NCI-H69 (cell line): ENCODE measurements around the gene HMCES.

Experiments used
- DNase-seq: peaks from one replicate; lab custom pipeline; 2025; lab: John Stamatoyannopoulos, UW

HMCES gene, protein sequence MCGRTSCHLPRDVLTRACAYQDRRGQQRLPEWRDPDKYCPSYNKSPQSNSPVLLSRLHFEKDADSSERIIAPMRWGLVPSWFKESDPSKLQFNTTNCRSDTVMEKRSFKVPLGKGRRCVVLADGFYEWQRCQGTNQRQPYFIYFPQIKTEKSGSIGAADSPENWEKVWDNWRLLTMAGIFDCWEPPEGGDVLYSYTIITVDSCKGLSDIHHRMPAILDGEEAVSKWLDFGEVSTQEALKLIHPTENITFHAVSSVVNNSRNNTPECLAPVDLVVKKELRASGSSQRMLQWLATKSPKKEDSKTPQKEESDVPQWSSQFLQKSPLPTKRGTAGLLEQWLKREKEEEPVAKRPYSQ

GRCh38 chr3:129278439-129278965 lies at the start of gene HMCES:
HMCES (plus strand) TSS chr3:129278870; CDS start chr3:129279733, 863 bp downstream.
- peak; percentile 94 for DNase-seq

- DNase-seq = peak; percentile 9
Measured at GRCh38 chr3:129228891-129229585, 49.6 kb upstream of the HMCES start.

- DNase-seq = no peak
Measured at GRCh38 chr3:129230311-129231019, 48.2 kb upstream of the HMCES start.

DNA sequence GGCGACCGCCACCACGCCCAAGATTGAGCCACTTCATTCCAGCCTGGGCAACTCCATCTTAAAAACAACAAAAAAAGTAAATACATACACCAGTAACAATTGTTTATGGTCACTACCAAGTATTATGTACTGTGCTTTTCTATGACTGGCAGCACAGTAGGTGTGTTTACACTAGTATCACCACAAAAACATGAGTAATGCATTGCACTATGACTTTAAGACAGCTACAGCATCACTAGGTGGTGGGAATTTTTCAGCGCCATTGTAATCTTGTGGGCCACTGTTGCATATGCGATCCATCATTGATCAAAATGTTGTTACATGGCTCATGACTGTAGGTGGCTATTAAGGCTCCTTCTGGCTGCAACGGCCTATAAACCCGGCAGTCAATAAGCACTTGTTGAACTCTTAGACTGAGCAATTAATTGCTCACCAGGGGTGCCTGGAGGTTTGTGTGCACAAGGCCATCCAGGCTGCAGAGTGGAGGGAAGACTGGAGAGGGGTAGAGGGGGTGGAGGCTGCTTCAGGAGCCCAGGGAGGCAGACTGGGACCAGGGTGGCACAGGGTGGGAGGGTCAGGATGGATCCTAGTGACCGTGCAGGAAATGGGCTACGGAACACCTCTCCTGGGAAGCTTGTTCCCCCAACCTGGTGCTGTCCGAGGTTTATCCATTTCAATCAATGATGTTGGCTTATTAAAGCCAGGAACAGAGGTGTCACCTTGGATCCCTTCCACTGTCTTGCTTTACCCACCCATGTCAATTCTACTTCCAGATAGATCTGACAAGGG lies 47.1 kb upstream of the HMCES start:
- DNase-seq = peak; percentile 63

GRCh38 chr3:129233538-129233937 lies 45.1 kb upstream of the HMCES start:
- DNase-seq = no peak

DNA sequence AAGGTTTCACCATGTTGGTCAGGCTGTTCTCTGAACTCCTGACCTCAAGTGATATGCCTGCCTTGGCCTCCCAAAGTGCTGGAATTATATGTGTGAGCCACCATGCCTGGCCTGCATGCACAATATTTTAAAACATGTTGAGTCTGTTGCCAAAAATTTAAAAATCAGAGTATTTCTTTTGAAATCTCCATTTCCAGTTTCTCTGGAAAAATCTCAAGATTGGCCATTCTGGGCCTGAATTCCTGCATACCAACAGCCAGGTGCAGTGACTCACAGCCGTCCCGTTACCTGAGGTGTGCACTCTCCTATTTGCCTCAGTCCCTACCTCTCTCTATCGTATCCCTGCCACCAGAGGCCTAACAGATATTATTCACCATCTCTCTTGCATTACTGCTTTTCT lies 44.2 kb upstream of the HMCES start:
- DNase-seq = no peak

DNA sequence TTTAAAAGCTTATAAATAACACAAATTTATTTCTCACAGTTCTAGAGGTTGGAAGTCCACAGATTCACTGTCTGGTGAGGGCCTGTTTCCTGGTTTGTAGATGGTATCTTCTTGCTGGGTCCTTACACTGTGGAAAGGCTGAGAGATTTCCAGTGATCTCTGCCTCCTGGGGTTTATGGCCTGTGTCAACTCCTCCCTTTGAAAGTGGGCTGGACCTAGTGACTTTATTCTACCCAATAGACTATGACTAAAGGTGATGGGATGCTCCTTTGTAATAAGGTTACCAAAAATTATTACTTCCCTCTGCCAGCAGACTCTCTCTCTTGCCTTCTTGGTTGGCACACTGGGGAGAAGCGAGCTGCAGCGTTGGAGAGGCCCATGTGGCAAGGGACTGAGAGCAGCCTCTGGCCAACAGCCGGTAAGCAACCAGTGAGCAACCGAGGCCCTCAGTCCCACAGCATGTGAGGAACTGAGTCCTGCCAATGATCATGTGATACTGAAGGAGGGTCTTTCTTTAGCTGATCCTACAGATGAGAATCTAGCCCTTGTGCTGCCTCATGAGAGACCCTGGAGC lies 43.2 kb upstream of the HMCES start:
- no peak for DNase-seq

DNA sequence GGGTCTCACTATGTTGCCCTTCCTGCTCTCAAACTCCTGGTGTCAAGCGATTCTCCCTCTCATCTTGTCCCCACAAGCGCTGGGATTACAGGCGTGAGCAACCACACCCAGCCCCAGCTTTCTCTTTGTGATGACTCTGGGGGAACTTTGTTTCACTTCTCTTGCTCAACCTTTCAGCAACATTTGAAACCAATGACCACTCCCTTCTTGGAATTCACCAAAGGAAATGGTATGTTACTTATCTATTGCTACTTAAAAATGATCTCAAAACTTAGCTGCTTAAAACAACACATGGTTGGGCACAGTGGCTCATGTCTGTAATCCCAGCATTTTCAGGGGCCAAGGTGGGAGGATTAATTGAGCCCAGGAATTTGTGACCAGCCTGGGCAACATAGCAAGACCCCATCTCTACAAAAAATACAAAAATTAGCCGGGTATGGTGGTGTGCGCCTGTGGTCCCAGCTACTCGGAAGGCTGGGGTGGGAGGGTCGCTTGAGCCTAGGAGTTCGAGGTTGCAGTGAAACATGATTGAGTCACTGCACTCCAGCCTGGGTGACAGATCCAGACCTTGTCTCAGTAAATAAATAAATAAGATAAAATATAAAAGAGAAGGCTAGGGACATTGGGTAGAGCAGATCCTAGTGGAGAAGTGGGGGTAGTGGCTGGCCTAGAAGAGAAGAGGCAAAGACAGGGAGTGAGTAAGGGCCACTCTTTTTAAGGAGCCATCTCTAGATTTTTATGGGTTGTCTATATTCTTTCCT lies 39.5 kb upstream of the HMCES start:
- no peak for DNase-seq

DNA sequence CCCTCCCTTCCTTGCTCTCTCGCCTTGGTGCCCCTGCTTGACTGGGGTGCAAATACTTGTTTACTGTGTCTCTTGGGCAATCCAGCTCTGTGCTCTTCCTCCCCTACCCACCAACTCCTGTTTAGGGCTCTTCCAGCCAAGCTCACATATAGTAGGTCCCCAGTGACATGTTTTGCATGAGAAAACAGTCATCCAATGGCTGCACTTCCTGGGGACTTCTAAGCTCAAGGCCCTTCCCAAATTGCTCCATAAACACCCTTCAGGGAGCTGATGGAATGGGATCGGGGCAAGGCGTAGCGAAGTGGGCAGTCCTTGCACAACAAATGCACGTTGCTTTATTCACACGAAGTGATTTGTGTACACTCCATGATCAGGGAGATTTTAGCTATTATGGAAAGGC lies 38.7 kb upstream of the HMCES start:
- DNase-seq = peak; percentile 11

GRCh38 chr3:129240436-129240835 lies 38.2 kb upstream of the HMCES start:
- peak; percentile 3 for DNase-seq

GRCh38 chr3:129245141-129245540 lies 33.5 kb upstream of the HMCES start:
- DNase-seq = no peak

GRCh38 chr3:129245641-129246306 lies 32.9 kb upstream of the HMCES start:
- DNase-seq = peak; percentile 82

GRCh38 chr3:129246636-129247035 lies 32.0 kb upstream of the HMCES start:
- DNase-seq = no peak

GRCh38 chr3:129248286-129248979 lies 30.2 kb upstream of the HMCES start:
- DNase-seq = peak; percentile 4

GRCh38 chr3:129249284-129250065 lies 29.2 kb upstream of the HMCES start, which contains the start of gene COPG1:
COPG1 (plus strand) TSS chr3:129249606; CDS start chr3:129249710, 104 bp downstream.
- DNase-seq = peak; percentile 85

- no peak for DNase-seq
Measured at GRCh38 chr3:129252748-129253147, 25.9 kb upstream of the HMCES start.

- no peak for DNase-seq
Measured at GRCh38 chr3:129254536-129255230, 24.0 kb upstream of the HMCES start.

DNA sequence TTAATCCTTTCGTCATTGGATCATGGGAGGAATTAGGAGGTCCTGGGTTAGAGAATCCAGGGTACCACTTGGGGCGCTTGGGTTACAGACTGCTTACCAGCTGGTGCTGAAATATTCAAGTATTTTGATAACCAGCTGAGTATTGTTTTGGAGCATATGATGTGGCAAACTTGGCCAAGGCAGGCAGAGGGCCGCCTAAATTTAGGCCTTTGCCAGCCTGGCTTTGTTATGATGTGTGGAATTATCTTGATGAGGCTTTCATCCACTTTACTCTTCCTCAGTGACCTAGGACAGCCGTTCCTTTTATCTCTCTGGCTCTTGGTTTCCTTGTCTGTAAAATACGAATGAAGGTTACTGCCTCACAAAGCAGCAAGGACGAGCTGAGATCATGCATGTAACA lies 22.4 kb upstream of the HMCES start:
- DNase-seq = no peak
